Ovary (tissue), 3 donors: ENCODE measurements around the gene PROKR1.

Source experiments
- POLR2A ChIP-seq: fragments of 450-650 bp; IDR thresholded peaks from one replicate; pipeline ENCODE4 v1.6.1; 2017; ENCODE audit warnings: antibody characterized with exemption, mild to moderate bottlenecking, moderate library complexity
- TF ChIP-seq, protein P1 (sequence below), 3 donors: fragments of 450-650 bp in 2 of 3; fragments of 200-600 bp in 1 of 3; IDR thresholded peaks; one replicate each; pipeline versions ENCODE4 v1.5.1 to v1.8.0; 2016 to 2022; ENCODE audit warnings: antibody characterized with exemption in 3 of 3, mild to moderate bottlenecking in 1 of 3
- donor health status: DM: no; HTN: no; CAD: no.

- TF ChIP-seq POLR2A, result no peak
- TF ChIP-seq, protein P1, sequence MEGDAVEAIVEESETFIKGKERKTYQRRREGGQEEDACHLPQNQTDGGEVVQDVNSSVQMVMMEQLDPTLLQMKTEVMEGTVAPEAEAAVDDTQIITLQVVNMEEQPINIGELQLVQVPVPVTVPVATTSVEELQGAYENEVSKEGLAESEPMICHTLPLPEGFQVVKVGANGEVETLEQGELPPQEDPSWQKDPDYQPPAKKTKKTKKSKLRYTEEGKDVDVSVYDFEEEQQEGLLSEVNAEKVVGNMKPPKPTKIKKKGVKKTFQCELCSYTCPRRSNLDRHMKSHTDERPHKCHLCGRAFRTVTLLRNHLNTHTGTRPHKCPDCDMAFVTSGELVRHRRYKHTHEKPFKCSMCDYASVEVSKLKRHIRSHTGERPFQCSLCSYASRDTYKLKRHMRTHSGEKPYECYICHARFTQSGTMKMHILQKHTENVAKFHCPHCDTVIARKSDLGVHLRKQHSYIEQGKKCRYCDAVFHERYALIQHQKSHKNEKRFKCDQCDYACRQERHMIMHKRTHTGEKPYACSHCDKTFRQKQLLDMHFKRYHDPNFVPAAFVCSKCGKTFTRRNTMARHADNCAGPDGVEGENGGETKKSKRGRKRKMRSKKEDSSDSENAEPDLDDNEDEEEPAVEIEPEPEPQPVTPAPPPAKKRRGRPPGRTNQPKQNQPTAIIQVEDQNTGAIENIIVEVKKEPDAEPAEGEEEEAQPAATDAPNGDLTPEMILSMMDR (IDR thresholded peaks at IDR 0.05), result no peak
Observed at GRCh38 chr2:68667371-68667770, 24.0 kb downstream of the PROKR1 start.
